Esophagus squamous epithelium (tissue), 4 donors: ENCODE measurements around the gene PHKA2.

Source experiments
- POLR2A ChIP-seq, 4 donors: fragments of 450-650 bp; IDR thresholded peaks; one replicate each; pipeline ENCODE4 v1.6.1; 2017; ENCODE audit warnings: antibody characterized with exemption in 4 of 4, mild to moderate bottlenecking in 4 of 4, moderate library complexity in 3 of 4
- TF ChIP-seq, protein P1 (sequence below), 6 experiments: fragments of 450-650 bp in 4 of 6; fragments of 200-600 bp in 2 of 6; sonication (generic) in 2 of 6; IDR thresholded peaks; one replicate each; pipeline ENCODE4 v1.5.1; 2016 to 2019; ENCODE audit warnings: antibody characterized with exemption in 6 of 6, mild to moderate bottlenecking in 4 of 6, moderate library complexity in 4 of 6

DNA sequence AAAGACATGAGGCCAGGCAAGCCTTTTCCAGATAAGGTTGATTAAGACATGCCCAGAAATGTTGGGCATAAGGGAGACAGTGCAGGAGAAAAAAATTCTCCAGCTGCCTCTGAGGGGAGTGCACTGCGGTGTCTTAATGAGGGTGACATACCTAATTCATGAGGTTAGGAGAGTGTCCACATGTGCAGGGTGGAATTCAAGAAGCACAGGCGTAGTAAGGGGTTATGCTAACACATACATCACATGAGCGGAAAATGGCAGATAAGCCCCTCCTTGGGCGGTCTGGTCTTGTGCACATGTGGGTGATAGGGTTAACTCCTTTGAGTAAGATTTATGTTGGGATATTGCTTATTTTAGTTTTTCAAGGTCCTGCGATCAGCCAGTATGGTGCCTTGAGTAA is 122.4 kb downstream of the PHKA2 start:
- TF ChIP-seq POLR2A (IDR thresholded peaks at IDR 0.05), result no peak
- TF ChIP-seq, protein P1, sequence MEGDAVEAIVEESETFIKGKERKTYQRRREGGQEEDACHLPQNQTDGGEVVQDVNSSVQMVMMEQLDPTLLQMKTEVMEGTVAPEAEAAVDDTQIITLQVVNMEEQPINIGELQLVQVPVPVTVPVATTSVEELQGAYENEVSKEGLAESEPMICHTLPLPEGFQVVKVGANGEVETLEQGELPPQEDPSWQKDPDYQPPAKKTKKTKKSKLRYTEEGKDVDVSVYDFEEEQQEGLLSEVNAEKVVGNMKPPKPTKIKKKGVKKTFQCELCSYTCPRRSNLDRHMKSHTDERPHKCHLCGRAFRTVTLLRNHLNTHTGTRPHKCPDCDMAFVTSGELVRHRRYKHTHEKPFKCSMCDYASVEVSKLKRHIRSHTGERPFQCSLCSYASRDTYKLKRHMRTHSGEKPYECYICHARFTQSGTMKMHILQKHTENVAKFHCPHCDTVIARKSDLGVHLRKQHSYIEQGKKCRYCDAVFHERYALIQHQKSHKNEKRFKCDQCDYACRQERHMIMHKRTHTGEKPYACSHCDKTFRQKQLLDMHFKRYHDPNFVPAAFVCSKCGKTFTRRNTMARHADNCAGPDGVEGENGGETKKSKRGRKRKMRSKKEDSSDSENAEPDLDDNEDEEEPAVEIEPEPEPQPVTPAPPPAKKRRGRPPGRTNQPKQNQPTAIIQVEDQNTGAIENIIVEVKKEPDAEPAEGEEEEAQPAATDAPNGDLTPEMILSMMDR (IDR thresholded peaks at IDR 0.05), result no peak
